ENCODE data around the gene SORCS1.

- TF ChIP-seq CTCF (conservative IDR thresholded peaks at IDR 0.05 in 1 of 2, IDR thresholded peaks at IDR 0.05 in 1 of 2; ENCODE audit: low read depth in 1 of 2, low read length in 2 of 2), result no peak
- no peak for TF ChIP-seq EZH2 (IDR thresholded peaks at IDR 0.05; ENCODE audit: low read length, missing control alignments)
Observed at GRCh38 chr10:106894692-106895091, 269.8 kb downstream of the SORCS1 start.
